PFSK-1 (cell line): ENCODE results near the gene MOB3A.

Experiments used
- FOXP2 ChIP-seq: optimal IDR thresholded peaks from 2 replicates; pipeline ENCODE3; 2011; ENCODE audit warnings: borderline replicate concordance, control low read depth, inconsistent platforms; ENCODE audit not compliant: insufficient read depth; ENCODE audit errors: extremely low read length, extremely low read depth
- POLR2AphosphoS5 ChIP-seq: IDR thresholded peaks from 2 replicates; pipeline ENCODE4 v1.6.1; 2012; ENCODE audit warnings: low read depth, mild to moderate bottlenecking, control low read depth, low read length, moderate library complexity
- SIN3A ChIP-seq: IDR thresholded peaks from 2 replicates; pipeline ENCODE4 v1.6.1; 2012; ENCODE audit warnings: mild to moderate bottlenecking, low read length, moderate library complexity, borderline replicate concordance; ENCODE audit not compliant: insufficient read depth
- TAF1 ChIP-seq: IDR thresholded peaks from 2 replicates; pipeline ENCODE4 v1.6.1; 2012; ENCODE audit warnings: low read length, control low read depth, borderline replicate concordance; ENCODE audit not compliant: insufficient read depth
- TF ChIP-seq, protein P1 (sequence below), 2 experiments: IDR thresholded peaks; 2 replicates each; pipeline versions ENCODE4 v1.6.1 to v1.8.0; 2011 to 2012; ENCODE audit warnings: low read depth in 2 of 2, low read length in 2 of 2, control low read depth in 1 of 2, inconsistent platforms in 1 of 2, mild to moderate bottlenecking in 1 of 2, moderate library complexity in 1 of 2; ENCODE audit not compliant: insufficient read depth in 1 of 2

The MOB3A gene

DNA sequence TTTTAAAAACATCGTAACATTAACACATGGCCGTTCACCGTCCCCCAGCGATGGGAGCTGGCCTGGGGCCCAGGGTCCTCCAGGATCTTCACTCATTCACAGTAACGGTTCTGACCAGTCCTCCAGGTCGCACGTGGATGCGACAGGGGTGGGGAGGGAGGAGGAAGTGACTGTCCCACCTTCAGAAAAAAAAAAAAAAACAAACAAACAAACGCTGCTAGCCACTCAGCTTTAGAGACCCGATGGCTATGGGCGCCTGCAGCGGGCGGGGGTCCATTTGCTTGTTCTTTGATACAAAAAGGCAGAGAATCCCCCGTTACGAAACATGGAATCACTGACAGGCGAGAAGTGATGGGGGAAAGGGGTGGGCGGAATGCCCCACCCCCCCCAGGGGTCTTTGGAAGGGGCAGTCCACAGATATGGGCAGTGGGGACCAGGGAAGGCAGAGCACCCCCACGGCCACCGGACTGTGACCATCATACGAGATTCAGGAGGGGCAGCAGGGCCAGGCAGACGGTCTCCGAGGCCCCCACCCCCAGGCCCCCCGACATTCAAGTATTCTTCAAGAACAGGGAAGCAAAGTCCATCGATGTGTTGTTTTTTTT is 58.4 kb downstream of the MOB3A start:
- TF ChIP-seq SIN3A (no peak), TAF1 (no peak), FOXP2 (no peak), POLR2AphosphoS5 (no peak)
- TF ChIP-seq, protein P1, sequence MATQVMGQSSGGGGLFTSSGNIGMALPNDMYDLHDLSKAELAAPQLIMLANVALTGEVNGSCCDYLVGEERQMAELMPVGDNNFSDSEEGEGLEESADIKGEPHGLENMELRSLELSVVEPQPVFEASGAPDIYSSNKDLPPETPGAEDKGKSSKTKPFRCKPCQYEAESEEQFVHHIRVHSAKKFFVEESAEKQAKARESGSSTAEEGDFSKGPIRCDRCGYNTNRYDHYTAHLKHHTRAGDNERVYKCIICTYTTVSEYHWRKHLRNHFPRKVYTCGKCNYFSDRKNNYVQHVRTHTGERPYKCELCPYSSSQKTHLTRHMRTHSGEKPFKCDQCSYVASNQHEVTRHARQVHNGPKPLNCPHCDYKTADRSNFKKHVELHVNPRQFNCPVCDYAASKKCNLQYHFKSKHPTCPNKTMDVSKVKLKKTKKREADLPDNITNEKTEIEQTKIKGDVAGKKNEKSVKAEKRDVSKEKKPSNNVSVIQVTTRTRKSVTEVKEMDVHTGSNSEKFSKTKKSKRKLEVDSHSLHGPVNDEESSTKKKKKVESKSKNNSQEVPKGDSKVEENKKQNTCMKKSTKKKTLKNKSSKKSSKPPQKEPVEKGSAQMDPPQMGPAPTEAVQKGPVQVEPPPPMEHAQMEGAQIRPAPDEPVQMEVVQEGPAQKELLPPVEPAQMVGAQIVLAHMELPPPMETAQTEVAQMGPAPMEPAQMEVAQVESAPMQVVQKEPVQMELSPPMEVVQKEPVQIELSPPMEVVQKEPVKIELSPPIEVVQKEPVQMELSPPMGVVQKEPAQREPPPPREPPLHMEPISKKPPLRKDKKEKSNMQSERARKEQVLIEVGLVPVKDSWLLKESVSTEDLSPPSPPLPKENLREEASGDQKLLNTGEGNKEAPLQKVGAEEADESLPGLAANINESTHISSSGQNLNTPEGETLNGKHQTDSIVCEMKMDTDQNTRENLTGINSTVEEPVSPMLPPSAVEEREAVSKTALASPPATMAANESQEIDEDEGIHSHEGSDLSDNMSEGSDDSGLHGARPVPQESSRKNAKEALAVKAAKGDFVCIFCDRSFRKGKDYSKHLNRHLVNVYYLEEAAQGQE (IDR thresholded peaks at IDR 0.05; ENCODE audit: insufficient read depth in 1 of 2, low read depth in 2 of 2, low read length in 2 of 2): no peak

DNA sequence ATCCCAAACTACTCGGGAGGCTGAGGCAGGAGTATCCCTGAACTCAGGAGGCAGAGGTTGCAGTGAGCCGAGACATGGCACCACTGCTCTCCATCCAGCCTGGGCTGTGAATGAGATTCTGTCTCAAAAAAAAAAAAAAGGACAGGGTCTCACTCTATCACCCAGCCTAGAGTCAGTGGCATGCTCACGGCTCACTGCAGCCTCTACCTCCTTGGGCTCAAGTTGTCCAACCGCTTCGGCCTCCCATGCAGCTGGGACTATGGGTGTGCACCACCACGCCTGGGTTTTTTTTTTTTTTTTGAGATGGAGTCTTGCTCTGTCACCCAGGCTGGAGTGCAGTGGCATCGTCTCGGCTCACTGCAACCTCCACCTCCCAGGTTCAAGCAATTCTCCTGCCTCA is 59.7 kb downstream of the MOB3A start:
- TF ChIP-seq TAF1 (no peak), POLR2AphosphoS5 (no peak; the same call in 1 of the 2 replicates), FOXP2 (no peak), SIN3A (no peak)
- TF ChIP-seq, protein P1 (IDR thresholded peaks at IDR 0.05; ENCODE audit: insufficient read depth in 1 of 2, low read depth in 2 of 2, low read length in 2 of 2): no peak

DNA sequence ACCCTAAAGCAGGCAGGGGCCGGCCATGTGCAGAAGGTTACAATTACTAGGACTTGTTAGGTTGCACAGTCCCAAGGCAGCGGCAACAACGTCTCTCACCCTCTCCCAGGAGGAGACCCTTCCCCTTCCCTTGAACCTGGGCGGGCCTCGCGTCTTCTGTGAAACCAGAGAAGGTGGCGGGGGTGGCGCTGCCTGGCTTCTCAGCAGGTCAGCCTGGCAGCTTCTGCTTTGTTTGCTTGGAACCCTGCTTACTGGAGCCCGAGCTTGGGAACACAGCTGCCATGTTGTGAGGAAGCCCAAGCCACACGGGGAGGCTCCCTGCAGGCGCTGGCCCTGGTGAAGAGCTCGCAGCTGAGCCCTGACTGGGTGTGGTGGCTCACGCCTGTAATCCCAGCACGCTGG is 60.5 kb downstream of the MOB3A start:
- TF ChIP-seq, protein P1 (IDR thresholded peaks at IDR 0.05; ENCODE audit: insufficient read depth in 1 of 2, low read depth in 2 of 2, low read length in 2 of 2): no peak
- TF ChIP-seq TAF1 (no peak), SIN3A (no peak), POLR2AphosphoS5 (no peak), FOXP2 (no peak)

DNA sequence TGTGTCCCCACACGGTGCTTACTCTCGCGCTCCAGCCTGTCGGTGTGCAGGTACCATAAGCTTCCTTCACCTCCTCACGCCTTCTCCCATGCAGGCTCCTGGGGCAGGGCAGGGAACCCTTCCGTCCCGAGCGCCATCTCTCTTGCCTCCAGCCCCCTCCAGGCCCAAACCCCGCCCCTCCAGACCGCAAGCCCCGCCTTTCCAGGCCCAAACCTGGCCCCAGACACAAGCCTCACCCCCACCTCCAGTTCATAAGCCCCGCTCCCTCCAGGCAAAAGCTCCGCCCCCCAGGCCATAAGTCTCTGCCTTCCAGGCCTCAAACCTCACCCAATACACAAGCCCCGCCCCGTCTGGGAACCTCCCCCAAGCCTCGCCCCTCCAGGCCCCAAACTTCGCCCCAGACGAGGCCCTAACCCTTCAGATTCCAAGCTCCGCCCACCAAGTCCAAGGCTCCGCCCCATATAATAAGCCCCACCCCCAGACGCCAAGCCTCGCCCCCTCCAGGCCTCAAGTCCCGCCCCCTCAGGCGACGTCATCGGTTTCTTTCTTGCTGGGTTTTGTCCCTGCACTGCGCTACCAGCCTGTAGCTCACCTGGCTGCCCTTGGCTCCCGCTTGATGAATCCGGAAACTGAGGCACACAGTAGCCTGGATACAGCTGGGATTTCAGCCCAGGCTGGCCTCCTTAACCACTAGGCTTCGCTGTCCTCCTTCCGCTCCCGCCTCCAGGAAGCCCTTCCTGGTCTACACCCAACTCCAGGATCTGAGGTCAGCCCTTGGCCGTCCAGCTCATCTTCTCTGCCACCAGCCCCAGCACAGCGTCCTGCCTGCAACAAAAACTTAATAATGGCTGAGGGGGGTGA is 61.2 kb downstream of the MOB3A start:
- no peak for TF ChIP-seq POLR2AphosphoS5
- TF ChIP-seq FOXP2: no peak
- no peak for TF ChIP-seq SIN3A
- TF ChIP-seq TAF1: no peak
- TF ChIP-seq, protein P1 (IDR thresholded peaks at IDR 0.05; ENCODE audit: insufficient read depth in 1 of 2, low read depth in 2 of 2, low read length in 2 of 2): no peak
